ENCODE measurements around the gene RECQL. TPM values are rescaled to one million over a fixed set of nuclear protein-coding genes. Genes with fewer than 3 reads are reported as not detected.

RECQL gene
- total and polyA plus RNA-seq, 2 of the 8 experiments (the other 6 are each of a cell fraction or from before 2014, with no cell fraction given): 8.1 to 40.3 TPM

- H3K18ac ChIP-seq (ENCODE audit: extremely low read depth, low read length): no peak overlapping the region
- no peaks in the 10 kb centered on the region for H3K36me3 ChIP-seq (ENCODE audit: control insufficient read depth in 2 of 4, insufficient read depth in 4 of 4, low read length in 3 of 4)
- FAIRE-seq (no peak), DNase-seq (ENCODE audit: low read depth in 1 of 2, low spot score in 2 of 2) (no peak)
- no peak overlapping the region for H2BK15ac ChIP-seq (ENCODE audit: low read length)
- no peaks in the 10 kb centered on the region for H3K79me2 ChIP-seq (ENCODE audit: control insufficient read depth in 1 of 2, insufficient read depth in 2 of 2, low read length in 2 of 2)
- H2BK120ac ChIP-seq (replicated peaks; ENCODE audit: low read depth, low read length): no peak overlapping the region
- no peaks in the 10 kb centered on the region for H3K4me1 ChIP-seq (replicated peaks in 1 of 4; ENCODE audit: control insufficient read depth in 3 of 4, insufficient read depth in 4 of 4, low read length in 3 of 4)
- H4K5ac ChIP-seq (ENCODE audit: insufficient read length, low read depth, low read length): no peak overlapping the region
- H3K4me2 ChIP-seq (ENCODE audit: insufficient read depth in 1 of 2, low read depth in 2 of 2, low read length in 2 of 2): no peak overlapping the region
- no peak overlapping the region for H2AK5ac ChIP-seq (ENCODE audit: low read depth, low read length)
- no peak overlapping the region for H3K4ac ChIP-seq (replicated peaks; ENCODE audit: insufficient read length, low read depth, low read length)
- H2AFZ ChIP-seq (ENCODE audit: low read length): no peak overlapping the region
- no peak overlapping the region for H2BK12ac ChIP-seq (ENCODE audit: low read depth, low read length)
- no peaks in the 10 kb centered on the region for H4K20me1 ChIP-seq (replicated peaks in 1 of 2; ENCODE audit: control insufficient read depth in 1 of 2, insufficient read depth in 2 of 2, low read length in 2 of 2)
- no peaks in the 10 kb centered on the region for H3K9me3 ChIP-seq (ENCODE audit: insufficient read depth in 2 of 2, low read depth in 1 of 2, low read length in 1 of 2)
- H2BK20ac ChIP-seq (ENCODE audit: low read length): no peak overlapping the region
- CTCF ChIA-PET (ENCODE audit: partially characterized antibody): no interaction called here
- TF ChIP-seq SP1 (IDR thresholded peaks at IDR 0.05; ENCODE audit: low read depth, low read length) (no peak), ASH2L (IDR thresholded peaks at IDR 0.05; ENCODE audit: low read length) (no peak), KDM1A (IDR thresholded peaks at IDR 0.05; ENCODE audit: borderline replicate concordance, low read length) (no peak), SAP30 (IDR thresholded peaks at IDR 0.05; ENCODE audit: insufficient read depth, insufficient replicate concordance, low read length) (no peak)
- H3K79me1 ChIP-seq (ENCODE audit: low read depth, low read length): no peaks in the 10 kb centered on the region
- H3K23ac ChIP-seq (ENCODE audit: insufficient read length): no peak overlapping the region
- no peak overlapping the region for H4K91ac ChIP-seq (replicated peaks; ENCODE audit: insufficient read length, low read length)
- no peak overlapping the region for H3K14ac ChIP-seq (ENCODE audit: insufficient read length)
- no peaks in the 10 kb centered on the region for H3K23me2 ChIP-seq (ENCODE audit: low read depth, low read length)
- POLR2A ChIA-PET (ENCODE audit: partially characterized antibody): interaction anchor here (1.6 kb wide), 1 partner anchor 22 kb away, joined by 4 read pairs; the partner anchor contains the start of gene PYROXD1
- H3K4me3 ChIP-seq (ENCODE audit: extremely low read depth in 1 of 4, insufficient read depth in 2 of 4, low read depth in 3 of 4, low read length in 4 of 4): no peak overlapping the region
- no peak overlapping the region for H2BK5ac ChIP-seq (ENCODE audit: low read depth, low read length)
- no peak overlapping the region for H3K9ac ChIP-seq (replicated peaks in 1 of 4; ENCODE audit: extremely low read depth in 1 of 4, low read depth in 3 of 4, low read length in 3 of 4)
- H3K27ac ChIP-seq (ENCODE audit: low read depth, low read length): no peak overlapping the region
- WGBS, 2 experiments (ENCODE audit: extremely low coverage in 1 of 2, insufficient coverage in 1 of 2, insufficient read length in 1 of 2, insufficient replicate concordance in 2 of 2, low coverage in 1 of 2, low lambda C conversion rate in 2 of 2, missing lambda C conversion rate in 1 of 2): 87% methylated on average over 2 of the region's 2 CpGs; no CpG with 5 or more reads in 1 of the 2 experiments
- H3K27me3 ChIP-seq (replicated peaks in 1 of 4; ENCODE audit: control insufficient read depth in 3 of 4, extremely low read depth in 1 of 4, insufficient read depth in 3 of 4, low read length in 3 of 4): no peaks in the 10 kb centered on the region
- no peak overlapping the region for H4K8ac ChIP-seq (ENCODE audit: extremely low read depth, insufficient read depth, low read length)
- H3K56ac ChIP-seq (replicated peaks; ENCODE audit: insufficient read length, low read depth, low read length): no peak overlapping the region
Measured at GRCh38 chr12:21459474-21459873, 42.0 kb downstream of the RECQL start.

Data from H1 (cell line).